HG02884 (cell line): Measurements from ENCODE around the gene ZNF567.

ENCODE experiments used
- ATAC-seq: cut with Tn5 transposase; IDR thresholded peaks from one replicate; pipeline ENCODE4 v1.9.1; 2021; ENCODE audit warnings: mild to moderate bottlenecking, moderate library complexity; ENCODE audit not compliant: unreplicated experiment

Gene ZNF567

GRCh38 chr19:36750066-36750691, 62.8 kb downstream of the ZNF567 start:
- ATAC-seq = no peak
